Right cardiac atrium (tissue), 5 donors: ENCODE measurements around the gene GPC6. TPM values are rescaled to one million over a fixed set of nuclear protein-coding genes. Genes with fewer than 3 reads are reported as not detected.
A peak's percentile ranks its signal among the peaks of the same experiment; 100 is the strongest.

Source experiments
- ATAC-seq, 2 donors: fragments of 200-7000 bp; cut with Tn5 transposase; one replicate each; pipeline versions ENCODE4 v1.8.0 to v1.9.1; 2020; ENCODE audit warnings: moderate library complexity in 2 of 2, mild to moderate bottlenecking in 1 of 2
- DNase-seq, 3 donors: peaks; one replicate each; pipeline ENCODE4 v3.0.0-alpha.2; 2020
- H3K27ac ChIP-seq: one replicate; pipeline ENCODE4 v1.5.1; 2013; ENCODE audit warnings: mild to moderate bottlenecking, low read length, control low read depth, moderate library complexity
- H3K27me3 ChIP-seq: one replicate; pipeline ENCODE4 v1.6.1; 2013; ENCODE audit not compliant: control insufficient read depth, insufficient read depth
- H3K4me1 ChIP-seq: one replicate; pipeline ENCODE4 v1.6.1; 2013; ENCODE audit warnings: low read length; ENCODE audit not compliant: control insufficient read depth, insufficient read depth
- H3K4me3 ChIP-seq: one replicate; pipeline ENCODE4 v1.5.1; 2013; ENCODE audit warnings: low read length, control low read depth
- H3K9me3 ChIP-seq: one replicate; pipeline ENCODE4 v1.6.1; 2013; ENCODE audit warnings: low read length; ENCODE audit not compliant: control insufficient read depth
- WGBS: extraction: QIAGEN DNeasy Blood & Tissue Kit; methylation state at CpG from one replicate; pipeline ENCODE4 v1.1.7; 2013; 5-methylcytosine and 5-hydroxymethylcytosine counted together
- intact Hi-C, 4 donors: fragments of 100-400 bp; cut with DNase I; formaldehyde crosslinking; loops; one replicate each; pipeline versions ENCODE4 v1.11.0 to v1.14.0; 2022 to 2023
- polyA plus RNA-seq: library from polyadenylated mRNA; stranded (reverse); fragments of 200-250 nt; gene quantifications from one replicate; pipeline ENCODE4 v1.2.3, GENCODE V29; 2013
- total RNA-seq, 4 donors: library from RNA; stranded (reverse); fragmentation: NEBNext Ultra II Directional; extraction: Animal tissue kit (Norgen Biotek cat#: 25700); gene quantifications; one replicate each; pipeline ENCODE4 v1.2.1, GENCODE V29; 2021
- donor health status: healthy with polysubstance abuse.
- donor health status: DM: no; HTN: yes; CAD: no.
- donor health status: DM: no; HTN: no; CAD: no.
- donor health status: DM: no; HTN: yes; CAD: no; lungs with severe emphysema.
- donor health status: DM: yes; HTN: yes; CAD: no.

GPC6 gene
- total and polyA plus RNA-seq, 5 donors = 1.5 to 11.0 (median 5.3) TPM

GRCh38 chr13:94139393-94139995, 912.9 kb downstream of the GPC6 start:
- ATAC-seq = no peak
- H3K9me3 ChIP-seq = no peaks in the 10 kb centered on the region
- H3K4me1 ChIP-seq = peaks cover 1% of the 10 kb centered on the region
- no peak for DNase-seq
- intact Hi-C loops = no loop called here
- no peak overlapping the region for H3K27ac ChIP-seq
- no peak overlapping the region for H3K4me3 ChIP-seq
- no peaks in the 10 kb centered on the region for H3K27me3 ChIP-seq
- 96% methylated on average over 1 of the region's 1 CpG for WGBS

- WGBS = 76% methylated on average over 2 of the region's 2 CpGs
- intact Hi-C loops = no loop called here
- no peak overlapping the region for H3K4me3 ChIP-seq
Observed at GRCh38 chr13:94140027-94140426, 913.4 kb downstream of the GPC6 start.

DNA sequence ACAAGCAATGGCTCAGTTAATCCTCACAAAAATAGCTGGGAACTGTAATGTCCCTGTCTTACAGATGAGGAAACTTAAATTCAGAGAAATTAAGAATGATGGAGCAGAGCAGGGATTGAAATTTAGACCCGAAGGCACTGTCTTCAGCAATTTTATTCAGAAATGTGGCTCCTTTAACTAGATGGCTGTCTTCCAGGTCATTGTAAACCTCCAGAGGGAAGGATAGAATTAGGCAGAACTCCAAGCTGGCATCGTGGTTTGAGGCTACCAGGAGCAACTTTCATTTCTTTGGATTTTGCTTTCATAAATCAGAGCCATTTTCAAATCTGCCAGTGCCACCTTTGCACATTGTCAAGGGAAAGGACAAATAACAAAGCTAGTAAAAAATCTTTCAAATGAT, 913.9 kb downstream of the GPC6 start:
- DNase-seq (no peak), ATAC-seq (no peak)
- Histone ChIP-seq H3K4me1 (peaks cover 1% of the 10 kb centered on the region), H3K27me3 (no peaks in the 10 kb centered on the region), H3K9me3 (no peaks in the 10 kb centered on the region), H3K4me3 (no peak overlapping the region), H3K27ac (no peak overlapping the region)
- 51% methylated on average over 2 of the region's 2 CpGs for WGBS
- intact Hi-C loops = no loop called here

More at GRCh38 chr13:94140027-94140426, 913.4 kb downstream of the GPC6 start:
- H3K27me3 ChIP-seq = no peaks in the 10 kb centered on the region
- no peaks in the 10 kb centered on the region for H3K9me3 ChIP-seq
- no peak overlapping the region for H3K27ac ChIP-seq
- ATAC-seq = no peak
- H3K4me1 ChIP-seq = peaks cover 1% of the 10 kb centered on the region
- DNase-seq = no peak

- Histone ChIP-seq H3K27ac (no peak overlapping the region), H3K9me3 (no peaks in the 10 kb centered on the region), H3K4me3 (no peak overlapping the region), H3K4me1 (peaks cover 1% of the 10 kb centered on the region), H3K27me3 (no peaks in the 10 kb centered on the region)
- intact Hi-C loops = no loop called here
- no peak for ATAC-seq
- DNase-seq = no peak
- 78% methylated on average over 11 of the region's 11 CpGs for WGBS
Observed at GRCh38 chr13:94143624-94144350, 917.2 kb downstream of the GPC6 start.

- H3K27me3 ChIP-seq = no peaks in the 10 kb centered on the region
- 45% methylated on average over 2 of the region's 2 CpGs for WGBS
- DNase-seq (no peak), ATAC-seq (no peak)
- H3K4me3 ChIP-seq = no peak overlapping the region
- intact Hi-C loops = no loop called here
- no peaks in the 10 kb centered on the region for H3K9me3 ChIP-seq
- peaks cover under 1% of the 10 kb centered on the region for H3K4me1 ChIP-seq
- H3K27ac ChIP-seq = no peak overlapping the region
Observed at GRCh38 chr13:94145966-94146365, 919.4 kb downstream of the GPC6 start.

GRCh38 chr13:94153586-94153985, 927.0 kb downstream of the GPC6 start:
- Histone ChIP-seq H3K27me3 (no peaks in the 10 kb centered on the region), H3K9me3 (no peaks in the 10 kb centered on the region), H3K4me3 (no peak overlapping the region), H3K4me1 (no peaks in the 10 kb centered on the region), H3K27ac (no peak overlapping the region)
- 94% methylated on average over 2 of the region's 2 CpGs for WGBS
- ATAC-seq = no peak
- DNase-seq = no peak
- intact Hi-C loops = no loop called here

GRCh38 chr13:94154367-94154766, 927.8 kb downstream of the GPC6 start:
- H3K4me1 ChIP-seq = no peaks in the 10 kb centered on the region
- H3K9me3 ChIP-seq = no peaks in the 10 kb centered on the region
- WGBS = 32% methylated on average over 2 of the region's 2 CpGs
- H3K27me3 ChIP-seq = no peaks in the 10 kb centered on the region
- H3K4me3 ChIP-seq = no peak overlapping the region
- ATAC-seq = peak in 1 of 2 donors; percentile 50
- no peak overlapping the region for H3K27ac ChIP-seq
- intact Hi-C loops = no loop called here
- peak in 2 of 3 donors; percentile 24 to 51 for DNase-seq

- Histone ChIP-seq H3K4me1 (no peaks in the 10 kb centered on the region), H3K9me3 (no peaks in the 10 kb centered on the region), H3K27ac (peak overlapping the region; percentile 29), H3K4me3 (no peak overlapping the region), H3K27me3 (no peaks in the 10 kb centered on the region)
- WGBS = 30% methylated on average over 2 of the region's 2 CpGs
- intact Hi-C loops = no loop called here
- ATAC-seq = peak; percentile 91 to 95
- no peak for DNase-seq
Observed at GRCh38 chr13:94157705-94158218, 931.2 kb downstream of the GPC6 start.

DNA sequence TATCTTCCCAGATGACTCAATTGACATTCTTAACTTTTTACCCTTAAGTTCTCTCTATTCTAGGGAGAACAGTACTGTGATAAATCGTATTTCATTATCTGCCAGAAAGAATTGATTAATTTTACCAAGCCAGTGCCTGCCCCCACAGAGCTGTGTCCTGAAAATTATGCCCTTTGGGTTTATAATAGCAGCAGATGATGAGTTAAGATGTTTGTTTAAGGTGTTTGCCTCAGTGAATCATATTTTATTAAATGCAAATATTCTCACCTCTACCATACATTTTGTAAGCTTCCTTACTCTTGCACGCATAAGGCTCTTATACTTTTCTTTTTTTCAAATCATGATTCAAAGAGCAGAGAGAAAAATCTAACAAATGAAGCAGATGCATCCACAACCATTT, 934.3 kb downstream of the GPC6 start:
- Histone ChIP-seq H3K4me1 (no peaks in the 10 kb centered on the region), H3K4me3 (no peak overlapping the region), H3K27me3 (no peaks in the 10 kb centered on the region), H3K27ac (no peak overlapping the region), H3K9me3 (no peaks in the 10 kb centered on the region)
- no peak for ATAC-seq
- no peak for DNase-seq
- whole genome bisulfite sequencing = 78% methylated on average over 2 of the region's 2 CpGs
- intact Hi-C loops = no loop called here

GRCh38 chr13:94162289-94162688, 935.7 kb downstream of the GPC6 start:
- peak; percentile 49 to 80 (median 71) for DNase-seq
- intact Hi-C loops = no loop called here
- no peaks in the 10 kb centered on the region for H3K4me1 ChIP-seq
- 66% methylated on average over 2 of the region's 2 CpGs for WGBS
- no peaks in the 10 kb centered on the region for H3K9me3 ChIP-seq
- ATAC-seq = peak; percentile 48 to 57
- no peaks in the 10 kb centered on the region for H3K27me3 ChIP-seq
- H3K4me3 ChIP-seq = no peak overlapping the region
- H3K27ac ChIP-seq = peak overlapping the region; percentile 62

DNA sequence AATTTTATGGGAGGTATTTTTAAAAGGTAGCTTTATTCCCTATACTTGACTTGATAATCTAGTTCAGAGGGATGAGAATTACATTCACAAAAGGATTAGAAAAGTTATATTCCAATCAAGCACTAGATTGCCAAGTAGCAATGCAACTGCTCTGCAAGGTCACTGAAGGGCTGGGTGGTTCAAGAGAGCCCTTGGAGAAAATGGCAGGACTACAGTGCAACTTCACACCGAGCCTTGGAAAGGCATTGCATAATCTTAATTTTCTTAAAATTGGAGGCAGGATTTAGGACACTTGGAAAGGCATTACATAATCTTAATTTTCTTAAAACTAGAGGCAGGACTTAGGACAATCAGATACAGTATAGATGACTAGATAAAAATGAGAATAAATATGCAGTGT, 936.9 kb downstream of the GPC6 start:
- ATAC-seq = peak in 1 of 2 donors; percentile 54

More for the DNA sequence above, 936.9 kb downstream of the GPC6 start:
- Histone ChIP-seq H3K4me1 (no peaks in the 10 kb centered on the region), H3K27me3 (no peaks in the 10 kb centered on the region), H3K4me3 (no peak overlapping the region), H3K9me3 (no peaks in the 10 kb centered on the region), H3K27ac (no peak overlapping the region)
- DNase-seq = peak in 1 of 3 donors; percentile 35
- 74% methylated on average over 1 of the region's 1 CpG for WGBS
- intact Hi-C loops = no loop called here
